CD14-positive monocyte (primary cell): ENCODE results near the gene TACC3. TPM values are rescaled to one million over a fixed set of nuclear protein-coding genes. Genes with fewer than 3 reads are reported as not detected.

ENCODE experiments used
- DNase-seq, 3 donors: peaks; one replicate each; pipeline ENCODE4 v3.0.0-alpha.2; 2011 to 2022
- H2AFZ ChIP-seq: 2 replicates; pipeline ENCODE4 v1.6.0; 2012; ENCODE audit warnings: mild to moderate bottlenecking, low read depth, low read length, inconsistent platforms; ENCODE audit not compliant: insufficient read depth, poor library complexity, severe bottlenecking
- H3K27ac ChIP-seq, 2 donors: 1 replicate in 1 of 2; 2 replicates in 1 of 2; pipeline ENCODE4 v1.5.1; 2012 to 2013; ENCODE audit warnings: low read length in 2 of 2, control low read depth in 1 of 2, inconsistent platforms in 1 of 2, low read depth in 1 of 2, mild to moderate bottlenecking in 1 of 2
- H3K27me3 ChIP-seq, 2 donors: one replicate each; pipeline versions ENCODE4 v1.6.0 to v1.6.1; 2011 to 2013; ENCODE audit warnings: low read length in 2 of 2; ENCODE audit not compliant: control insufficient read depth in 2 of 2, insufficient read depth in 2 of 2
- H3K36me3 ChIP-seq, 2 donors: replicated peaks in 1 of 2; 1 replicate in 1 of 2; 2 replicates in 1 of 2; pipeline versions ENCODE4 v1.5.1 to v1.6.1; 2012 to 2013; ENCODE audit warnings: low read length in 2 of 2, control low read depth in 1 of 2, inconsistent platforms in 1 of 2, mild to moderate bottlenecking in 1 of 2; ENCODE audit not compliant: insufficient read depth in 2 of 2, control insufficient read depth in 1 of 2
- H3K4me1 ChIP-seq, 2 donors: 1 replicate in 1 of 2; 2 replicates in 1 of 2; pipeline versions ENCODE4 v1.5.1 to v1.6.1; 2012 to 2013; ENCODE audit warnings: low read length in 2 of 2, control low read depth in 1 of 2, inconsistent platforms in 1 of 2, mild to moderate bottlenecking in 1 of 2, moderate library complexity in 1 of 2; ENCODE audit not compliant: insufficient read depth in 2 of 2, control insufficient read depth in 1 of 2
- H3K4me2 ChIP-seq: replicated peaks from 2 replicates; pipeline ENCODE3; 2012; ENCODE audit warnings: low read length, moderate library complexity, mild to moderate bottlenecking; ENCODE audit not compliant: poor library complexity, severe bottlenecking; ENCODE audit errors: extremely low read depth
- H3K4me3 ChIP-seq, 3 experiments: fragments of 200-600 bp in 1 of 3; sonication (generic) in 1 of 3; replicated peaks in 1 of 3; 1 replicate in 2 of 3; 2 replicates in 1 of 3; pipeline ENCODE4 v1.5.1; 2011 to 2013; ENCODE audit warnings: low read length in 3 of 3, mild to moderate bottlenecking in 3 of 3, control low read depth in 2 of 3, low read depth in 2 of 3, inconsistent platforms in 1 of 3, moderate library complexity in 1 of 3
- H3K79me2 ChIP-seq: 2 replicates; pipeline ENCODE4 v1.6.0; 2012; ENCODE audit warnings: mild to moderate bottlenecking, control low read depth, inconsistent platforms, low read length, moderate library complexity; ENCODE audit not compliant: insufficient read depth
- H3K9ac ChIP-seq: 2 replicates; pipeline ENCODE4 v1.6.0; 2017; ENCODE audit warnings: low read length, mild to moderate bottlenecking; ENCODE audit not compliant: insufficient read depth, poor library complexity, severe bottlenecking
- H3K9me3 ChIP-seq, 2 donors: replicated peaks in 1 of 2; 1 replicate in 1 of 2; 2 replicates in 1 of 2; pipeline versions ENCODE4 v1.5.1 to v1.6.1; 2012 to 2013; ENCODE audit warnings: low read length in 2 of 2, control low read depth in 1 of 2; ENCODE audit not compliant: control insufficient read depth in 1 of 2, insufficient read depth in 1 of 2
- H4K20me1 ChIP-seq: 2 replicates; pipeline ENCODE4 v1.6.0; 2012; ENCODE audit warnings: mild to moderate bottlenecking, low read length, control low read depth, moderate library complexity; ENCODE audit not compliant: insufficient read depth
- H3K27ac Mint-ChIP-seq, 7 donors: one replicate each; pipeline ENCODE4 v1.8.0; 2020; ENCODE audit warnings: mild to moderate bottlenecking in 7 of 7, mixed read lengths in 7 of 7, moderate library complexity in 6 of 7, inconsistent platforms in 2 of 7
- H3K27me3 Mint-ChIP-seq, 3 donors: one replicate each; pipeline ENCODE4 v1.8.0; 2021 to 2022; ENCODE audit warnings: low read depth in 3 of 3, mild to moderate bottlenecking in 3 of 3, mixed read lengths in 3 of 3, moderate library complexity in 3 of 3, inconsistent platforms in 1 of 3
- H3K36me3 Mint-ChIP-seq, 2 donors: one replicate each; pipeline ENCODE4 v1.8.0; 2020; ENCODE audit warnings: mixed read lengths in 2 of 2, inconsistent platforms in 1 of 2, mild to moderate bottlenecking in 1 of 2
- H3K4me1 Mint-ChIP-seq: one replicate; pipeline ENCODE4 v1.8.0; 2020; ENCODE audit warnings: mild to moderate bottlenecking, mixed read lengths
- H3K4me3 Mint-ChIP-seq, 2 donors: one replicate each; pipeline ENCODE4 v1.8.0; 2020; ENCODE audit warnings: mild to moderate bottlenecking in 2 of 2, mixed read lengths in 2 of 2, moderate library complexity in 1 of 2
- H3K9me3 Mint-ChIP-seq, 7 donors: one replicate each; pipeline ENCODE4 v1.8.0; 2020 to 2022; ENCODE audit warnings: mixed read lengths in 7 of 7, mild to moderate bottlenecking in 6 of 7, moderate library complexity in 6 of 7, inconsistent platforms in 2 of 7
- WGBS: methylation state at CpG from one replicate; pipeline ENCODE4 v1.1.5; 2013; ENCODE audit warnings: missing lambda C conversion rate; ENCODE audit not compliant: insufficient coverage; 5-methylcytosine and 5-hydroxymethylcytosine counted together
- intact Hi-C, 2 donors: fragments of 100-400 bp; cut with micrococcal nuclease; formaldehyde crosslinking; loops; one replicate each; pipeline versions ENCODE4 v1.15.0 to v1.15.1; 2023
- polyA plus RNA-seq, 3 donors: library from polyadenylated mRNA; depleted of rRNA in 1 of 3; unstranded in 2 of 3; stranded (reverse) in 1 of 3; fragments of 300-500 nt in 2 of 3; fragments of >200 nt in 1 of 3; fragmentation: Illumina TruSeq in 2 of 3; gene quantifications; 1 replicate in 2 of 3; 2 replicates in 1 of 3; pipeline ENCODE4 v1.2.3, GENCODE V29; 2012 to 2021
- TF ChIP-seq, protein P1 (sequence below): fragments of 200-600 bp; IDR thresholded peaks from one replicate; pipeline ENCODE4 v1.8.0; 2022; ENCODE audit warnings: antibody characterized with exemption, mild to moderate bottlenecking

TACC3 gene
- polyA plus RNA-seq, 3 donors, result 43.7 to 84.2 (median 56.6) TPM

DNA sequence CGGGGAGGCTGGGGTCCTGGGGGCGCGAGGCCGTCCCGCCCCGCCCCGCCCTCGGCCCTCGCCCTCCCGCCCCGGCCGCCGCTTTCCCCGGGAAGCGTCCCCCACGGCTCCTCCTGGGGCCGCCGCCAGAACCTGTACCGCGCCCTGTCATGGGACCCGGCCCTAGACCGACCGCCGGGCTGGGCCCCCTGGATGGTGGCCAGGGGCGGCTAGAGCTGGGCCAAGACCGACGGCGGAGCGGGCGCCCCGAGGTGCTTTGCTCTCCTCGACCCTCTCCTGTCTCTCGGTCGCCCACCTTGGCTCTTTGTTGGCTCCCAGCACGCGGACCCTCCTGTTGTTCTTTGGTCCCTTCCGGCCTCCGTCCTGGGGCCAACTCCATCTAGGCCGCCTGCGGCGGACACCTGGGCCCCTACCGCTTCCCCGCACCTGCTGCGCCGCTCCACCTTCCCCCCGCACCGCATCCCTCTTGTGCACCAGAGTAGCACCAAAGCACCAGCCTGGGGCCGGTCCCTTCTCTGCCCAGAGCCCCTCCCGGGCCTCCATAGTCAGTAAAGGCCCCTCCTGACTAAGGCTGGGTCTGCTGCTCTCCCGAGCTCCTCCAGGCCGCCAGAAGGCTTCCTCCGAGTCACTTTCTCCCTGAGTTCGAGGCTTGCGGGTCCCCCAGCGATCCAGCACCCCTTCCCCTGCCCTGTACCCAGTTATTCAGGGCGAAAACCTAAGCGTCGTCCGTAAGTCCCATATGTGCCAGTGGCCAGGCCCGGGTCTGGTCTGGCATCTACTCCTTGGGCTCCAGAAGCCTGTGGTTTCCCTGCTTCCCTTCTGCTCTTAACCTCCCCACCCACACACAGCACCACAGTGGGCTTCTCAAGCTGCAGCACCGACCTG is 587 bp downstream of the TACC3 start:
- H3K36me3 Mint-ChIP-seq, result peaks cover 19 to 37% of the 10 kb centered on the region in 2 donors
- TF ChIP-seq, protein P1, sequence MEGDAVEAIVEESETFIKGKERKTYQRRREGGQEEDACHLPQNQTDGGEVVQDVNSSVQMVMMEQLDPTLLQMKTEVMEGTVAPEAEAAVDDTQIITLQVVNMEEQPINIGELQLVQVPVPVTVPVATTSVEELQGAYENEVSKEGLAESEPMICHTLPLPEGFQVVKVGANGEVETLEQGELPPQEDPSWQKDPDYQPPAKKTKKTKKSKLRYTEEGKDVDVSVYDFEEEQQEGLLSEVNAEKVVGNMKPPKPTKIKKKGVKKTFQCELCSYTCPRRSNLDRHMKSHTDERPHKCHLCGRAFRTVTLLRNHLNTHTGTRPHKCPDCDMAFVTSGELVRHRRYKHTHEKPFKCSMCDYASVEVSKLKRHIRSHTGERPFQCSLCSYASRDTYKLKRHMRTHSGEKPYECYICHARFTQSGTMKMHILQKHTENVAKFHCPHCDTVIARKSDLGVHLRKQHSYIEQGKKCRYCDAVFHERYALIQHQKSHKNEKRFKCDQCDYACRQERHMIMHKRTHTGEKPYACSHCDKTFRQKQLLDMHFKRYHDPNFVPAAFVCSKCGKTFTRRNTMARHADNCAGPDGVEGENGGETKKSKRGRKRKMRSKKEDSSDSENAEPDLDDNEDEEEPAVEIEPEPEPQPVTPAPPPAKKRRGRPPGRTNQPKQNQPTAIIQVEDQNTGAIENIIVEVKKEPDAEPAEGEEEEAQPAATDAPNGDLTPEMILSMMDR, result no peak
- no peaks in the 10 kb centered on the region for H3K9me3 Mint-ChIP-seq
- Histone ChIP-seq H3K9me3 (no peaks in the 10 kb centered on the region), H3K27me3 (no peaks in the 10 kb centered on the region), H3K4me1 (peaks cover 64 to 75% of the 10 kb centered on the region in 2 donors), H4K20me1 (peaks cover 30% of the 10 kb centered on the region), H3K4me2 (peak overlapping the region; percentile 89), H3K9ac (peak overlapping the region; percentile 73), H2AFZ (peak overlapping the region; percentile 33), H3K79me2 (peaks cover 85% of the 10 kb centered on the region), H3K4me3 (peak overlapping the region; percentile 42 to 80 (median 44)), H3K36me3 (peaks cover 16 to 27% of the 10 kb centered on the region in 2 donors), H3K27ac (peak overlapping the region; percentile 88 to 96)
- WGBS, result 1% methylated on average over 55 of the region's 61 CpGs
- no peak for DNase-seq
- intact Hi-C loops, result loop anchor here (1.0 to 10.0 kb wide), 6 partner anchors 9 to 375 kb away; partner anchors contain the start of genes LETM1 (in 1 of the 2), SLBP (in 1 of the 2) and UVSSA (in 1 of the 2)
- peak overlapping the region; percentile 82 to 98 for H3K4me3 Mint-ChIP-seq
- peaks cover 0 to 3% (median 0%) of the 10 kb centered on the region in 3 donors for H3K27me3 Mint-ChIP-seq
- H3K27ac Mint-ChIP-seq, result peak overlapping the region; percentile 97 to 100 (median 98)
- peaks cover 68% of the 10 kb centered on the region for H3K4me1 Mint-ChIP-seq

GRCh38 chr4:1722551-1723118 is 1.3 kb downstream of the TACC3 start:
- TF ChIP-seq, protein P1, result no peak
- Histone ChIP-seq H3K36me3 (peaks cover 10 to 19% of the 10 kb centered on the region in 2 donors), H2AFZ (peak overlapping the region; percentile 33), H3K27ac (peak overlapping the region; percentile 88 to 96), H3K4me3 (peak overlapping the region in 2 of 3 experiments; percentile 42 to 80), H3K9me3 (no peaks in the 10 kb centered on the region), H3K9ac (peak overlapping the region; percentile 73), H3K27me3 (no peaks in the 10 kb centered on the region), H4K20me1 (peaks cover 26% of the 10 kb centered on the region), H3K4me2 (peak overlapping the region; percentile 89), H3K79me2 (peaks cover 85% of the 10 kb centered on the region), H3K4me1 (peaks cover 71 to 79% of the 10 kb centered on the region in 2 donors)
- no peaks in the 10 kb centered on the region for H3K9me3 Mint-ChIP-seq
- peak overlapping the region; percentile 82 to 98 for H3K4me3 Mint-ChIP-seq
- H3K27me3 Mint-ChIP-seq, result peaks cover 0 to 3% (median 0%) of the 10 kb centered on the region in 3 donors
- intact Hi-C loops, result loop anchor here in 1 of 2 donors (5.0 to 10.0 kb wide), 3 partner anchors 132 to 375 kb away; partner anchors contain the start of genes LETM1 and UVSSA
- H3K27ac Mint-ChIP-seq, result peak overlapping the region; percentile 97 to 100 (median 98)
- H3K4me1 Mint-ChIP-seq, result peaks cover 74% of the 10 kb centered on the region
- H3K36me3 Mint-ChIP-seq, result peaks cover 17 to 36% of the 10 kb centered on the region in 2 donors
- WGBS, result 33% methylated on average over 13 of the region's 18 CpGs
- DNase-seq, result peak in 2 of 3 donors; percentile 52 to 55
